Stimulated activated CD8-positive, alpha-beta memory T cell treated with anti-CD3 and anti-CD28 coated beads, Interleukin-15, amount 100 ng/mL, for 1 hour (primary cell): ENCODE measurements around the gene DKK3.

Experiments
- DNase-seq: peaks from one replicate; pipeline ENCODE4 v3.0.0-alpha.2; 2020; ENCODE audit warnings: low read depth

Gene DKK3

DNA sequence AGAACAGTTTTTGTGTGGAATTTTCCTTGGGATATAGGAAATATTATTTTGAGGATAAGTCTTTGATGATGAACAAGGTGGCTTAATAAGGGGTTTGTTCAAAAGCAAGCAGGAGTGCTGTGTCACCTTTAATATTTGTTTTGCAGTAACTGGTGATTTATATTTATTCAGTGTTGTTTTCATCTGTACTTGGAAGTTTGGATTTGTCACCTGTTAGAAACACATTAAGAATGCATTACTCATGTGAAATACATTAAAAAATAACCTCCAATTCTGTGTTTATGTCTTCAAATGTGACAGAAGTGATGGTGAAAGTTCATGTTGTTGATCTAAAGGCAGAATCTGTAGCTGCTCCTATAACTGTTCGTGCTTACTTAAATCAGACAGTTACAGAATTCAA lies 70.5 kb downstream of the DKK3 start:
- DNase-seq = no peak

DNA sequence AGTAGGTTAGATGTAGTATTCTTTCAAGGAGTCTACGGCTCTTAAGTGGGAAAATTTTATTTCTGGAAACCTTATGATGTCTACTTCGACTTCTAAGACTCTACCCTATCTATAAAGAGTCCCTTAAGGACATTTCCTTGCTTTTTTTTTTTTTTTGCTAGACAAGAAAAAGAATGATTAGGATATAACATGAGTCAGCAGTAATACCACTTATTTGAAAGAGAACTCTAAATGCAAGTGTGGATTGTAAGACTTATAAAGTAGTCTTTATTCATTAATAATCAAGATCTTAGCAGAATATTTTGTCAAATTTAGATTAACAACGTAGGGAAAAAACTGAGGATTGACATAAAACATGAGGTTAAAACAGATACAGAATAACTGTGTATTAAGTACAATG lies 71.0 kb downstream of the DKK3 start:
- no peak for DNase-seq

DNA sequence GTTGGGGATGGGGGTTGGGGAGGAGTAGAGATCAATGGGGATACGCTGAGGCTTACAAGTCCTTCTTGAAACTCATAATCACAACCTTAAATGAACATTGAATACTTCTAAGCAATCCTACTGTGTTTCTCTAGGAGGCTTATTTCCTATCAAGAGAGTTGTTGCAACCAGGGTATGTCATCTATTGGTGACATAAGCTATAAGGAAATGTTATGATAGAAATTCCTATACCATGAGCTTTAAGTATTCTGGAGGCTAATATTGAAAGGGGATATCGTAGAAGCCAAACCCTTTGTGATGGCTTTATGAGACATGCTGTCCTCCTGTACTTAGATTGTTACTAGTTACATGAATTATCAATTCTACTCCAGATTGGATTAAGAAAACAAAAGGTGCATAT lies 72.9 kb downstream of the DKK3 start:
- no peak for DNase-seq

DNA sequence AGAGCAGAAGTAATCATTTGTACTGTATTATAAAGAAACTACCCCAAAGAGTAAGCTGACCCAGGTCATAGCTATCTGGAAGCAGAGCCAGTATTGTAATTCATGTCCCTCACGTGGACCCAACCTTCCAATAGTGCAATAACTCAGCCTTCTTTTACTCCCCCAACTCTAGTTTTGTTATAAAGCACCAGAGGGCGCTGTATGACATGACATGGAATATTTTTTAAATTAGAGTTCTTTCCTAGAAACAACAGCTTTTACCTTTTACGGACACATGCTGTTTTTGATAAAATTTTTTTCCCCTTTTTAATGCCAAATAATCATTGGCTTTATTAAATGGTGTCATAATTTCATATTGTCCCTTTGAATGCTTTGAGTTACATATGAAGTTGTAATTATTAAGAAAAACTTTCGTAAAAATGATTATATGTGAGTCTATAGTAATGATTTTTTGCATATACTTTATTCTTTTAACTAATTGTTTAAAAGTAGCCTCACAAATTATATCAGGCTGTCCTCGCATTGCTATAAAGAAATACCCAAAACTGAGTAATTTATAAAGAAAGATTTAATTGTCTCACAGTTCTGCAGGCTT lies 76.9 kb downstream of the DKK3 start:
- DNase-seq = no peak

DNA sequence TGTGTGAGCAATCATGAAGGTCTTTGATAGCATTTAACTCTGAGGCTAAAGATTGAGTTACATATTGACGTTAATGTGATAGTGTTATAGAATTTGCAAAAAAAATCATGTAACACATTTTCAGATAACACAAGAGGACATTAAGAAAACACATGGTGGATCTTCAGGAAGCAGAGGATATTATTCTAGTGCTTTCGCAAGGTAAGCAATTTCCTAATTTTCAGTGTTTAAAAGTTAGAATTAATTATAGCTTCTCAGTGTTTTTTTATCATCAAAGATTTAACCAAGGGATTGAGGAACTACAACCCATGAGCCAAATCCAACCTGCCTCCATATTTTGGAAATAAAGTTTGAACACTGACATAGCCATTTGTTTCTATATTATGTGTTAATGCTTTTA lies 78.5 kb downstream of the DKK3 start:
- DNase-seq = no peak

DNA sequence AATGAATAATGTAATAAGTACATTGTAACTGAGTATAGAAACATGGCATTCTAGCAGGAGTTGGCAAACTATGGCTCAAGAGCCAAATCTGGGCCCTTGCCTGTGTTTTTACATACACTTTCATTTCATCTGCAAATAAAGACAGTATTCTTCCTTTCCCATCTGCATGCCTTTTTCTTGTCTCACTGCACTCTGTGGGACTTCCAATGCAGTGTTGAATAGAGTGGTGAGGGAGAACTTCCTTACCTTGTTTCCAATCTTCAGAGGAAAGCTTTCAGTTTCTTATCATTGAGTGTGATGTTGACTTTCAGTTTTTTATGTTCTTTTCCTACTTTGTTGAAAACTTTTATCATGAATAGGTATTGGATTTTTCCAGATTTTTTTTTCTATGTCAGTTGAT lies 84.6 kb downstream of the DKK3 start:
- no peak for DNase-seq

DNA sequence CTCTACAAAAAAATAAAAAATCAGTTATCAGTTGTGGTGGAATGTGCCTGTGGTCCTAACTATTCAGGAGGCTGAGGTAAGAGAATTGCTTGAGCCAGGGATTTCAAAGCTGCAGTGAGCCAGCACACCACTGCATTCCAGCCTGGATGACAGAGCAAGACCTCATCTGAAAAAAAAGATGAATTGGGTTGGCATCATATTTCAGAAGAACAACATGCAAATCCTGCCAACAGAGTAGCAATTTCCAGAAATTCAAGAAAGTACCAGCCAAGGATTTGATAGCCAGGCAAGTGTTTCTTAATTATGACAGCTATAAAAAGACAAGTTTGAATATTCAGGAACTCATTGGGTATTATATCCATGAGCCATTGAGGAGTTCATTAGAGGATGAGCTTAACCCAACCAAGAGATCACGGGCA lies 91.4 kb downstream of the DKK3 start:
- DNase-seq = no peak

DNA sequence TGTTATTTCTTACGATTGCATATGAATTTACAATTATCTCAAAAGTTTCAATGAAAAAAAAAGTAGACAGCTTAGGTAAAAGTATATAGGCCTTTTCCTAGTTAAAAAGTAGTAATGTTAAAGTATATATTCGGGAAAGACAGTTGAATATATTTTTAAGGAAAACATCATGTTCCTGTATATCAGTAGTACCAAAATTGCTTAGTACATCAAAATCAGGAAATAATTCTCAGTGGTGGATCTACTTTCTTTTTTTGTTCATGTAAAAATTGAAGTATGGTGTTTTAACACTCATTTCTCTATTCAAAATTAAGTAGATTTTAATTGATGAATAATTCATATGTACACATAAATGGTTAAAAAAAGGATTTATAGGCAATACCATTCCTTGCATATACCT lies 92.8 kb downstream of the DKK3 start:
- DNase-seq = no peak

DNA sequence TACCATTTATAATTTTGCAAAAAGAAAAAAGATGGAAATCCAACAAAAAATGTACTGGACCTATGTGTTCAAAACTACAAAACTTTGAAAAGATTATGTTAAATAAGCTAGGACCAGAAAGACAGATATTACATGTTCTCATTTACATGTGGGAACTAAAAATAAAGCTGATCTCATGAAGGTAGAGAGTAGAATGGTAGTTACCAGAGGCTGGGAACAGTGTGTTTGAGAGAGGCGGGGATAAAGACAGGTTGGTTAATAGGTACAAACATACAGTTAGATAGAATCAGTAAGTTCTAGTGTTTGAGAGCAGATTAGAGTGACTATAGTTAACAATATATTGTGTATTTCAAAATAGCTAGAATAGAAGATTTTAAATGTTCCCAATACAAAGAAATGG lies 95.0 kb downstream of the DKK3 start:
- DNase-seq = no peak
